GM12878 (cell line): ENCODE data around the gene SIX5. TPM values are rescaled to one million over a fixed set of nuclear protein-coding genes. Genes with fewer than 3 reads are reported as not detected.

Experiments
- ATF3 ChIP-seq: IDR thresholded peaks from 2 replicates; pipeline ENCODE4 v1.6.1; 2011; ENCODE audit warnings: low read depth, mild to moderate bottlenecking, low read length, moderate library complexity, borderline replicate concordance; ENCODE audit errors: extremely low read depth
- BHLHE40 ChIP-seq, 2 experiments: fragments of 450-650 bp in 1 of 2; IDR thresholded peaks; 2 replicates each; pipeline ENCODE4 v1.6.1; 2011 to 2017; ENCODE audit warnings: low read depth in 2 of 2, borderline replicate concordance in 1 of 2, improper control_type of control experiment in 1 of 2, low read length in 1 of 2, mild to moderate bottlenecking in 1 of 2
- E2F4 ChIP-seq: IDR thresholded peaks from 2 replicates; pipeline ENCODE4 v1.6.1; 2012; ENCODE audit warnings: low read depth, low read length, improper control_type of control experiment
- MLLT1 ChIP-seq: fragments of 450-650 bp; IDR thresholded peaks from 2 replicates; pipeline ENCODE4 v1.6.1; 2016; ENCODE audit warnings: mild to moderate bottlenecking
- MXI1 ChIP-seq: fragments of 150-350 bp; IDR thresholded peaks from 2 replicates; pipeline ENCODE4 v1.6.1; 2011; ENCODE audit warnings: low read depth, mild to moderate bottlenecking, inconsistent platforms, low read length, improper control_type of control experiment
- PRDM15 ChIP-seq: fragments of 450-650 bp; formaldehyde crosslinking; IDR thresholded peaks from 2 replicates; pipeline ENCODE4 v1.4.0; 2020; ENCODE audit warnings: mild to moderate bottlenecking, moderate library complexity
- RAD21 ChIP-seq: IDR thresholded peaks from 2 replicates; pipeline ENCODE4 v1.6.1; 2011; ENCODE audit warnings: mild to moderate bottlenecking, low read depth, low read length, moderate library complexity; ENCODE audit not compliant: insufficient read depth
- RCOR1 ChIP-seq: conservative IDR thresholded peaks from 2 replicates; pipeline ENCODE4 v1.6.1; 2012; ENCODE audit warnings: low read depth, low read length, improper control_type of control experiment
- SP1 ChIP-seq: IDR thresholded peaks from one replicate; pipeline ENCODE4 v1.6.1; 2011; ENCODE audit warnings: low read depth, low read length
- polyA plus RNA-seq, 11 experiments: library from polyadenylated mRNA; depleted of rRNA in 4 of 11; unstranded in 6 of 11; stranded (reverse) in 5 of 11; fragments of >200 nt; fragmentation: Nextera tagmentation in 4 of 11; fragmentation: Illumina TruSeq in 1 of 11; extraction: Ambion mirVana in 4 of 11; extraction: Trizol in 1 of 11; gene quantifications; 1 replicate in 1 of 11; 2 replicates in 10 of 11; pipeline versions ENCODE4 v1.2.1 to v1.2.3, GENCODE V29; 2011 to 2016; ENCODE audit warnings: inconsistent platforms in 2 of 11, missing spikeins in 2 of 11, low read depth in 1 of 11
- total RNA-seq, 4 experiments: library from RNA; depleted of rRNA in 3 of 4; stranded (reverse); fragments of >200 nt in 3 of 4; fragmentation: Illumina TruSeq in 1 of 4; extraction: Trizol in 1 of 4; gene quantifications; 2 replicates each; pipeline versions ENCODE4 v1.2.1 to v1.2.3, GENCODE V29; 2013 to 2021

Gene SIX5
- total and polyA plus RNA-seq, 10 of the 15 experiments (the other 5 are each of a cell fraction or from before 2014, with no cell fraction given), result 1.9 to 10.5 (median 3.0) TPM; not detected in 2

GRCh38 chr19:45817010-45817724 lies 48.1 kb upstream of the SIX5 start (continued):
- TF ChIP-seq PRDM15 (CRISPR knock-in tag), result no peak
- peak; percentile 83 to 86 for TF ChIP-seq BHLHE40 (IDR thresholded peaks at IDR 0.05; ENCODE audit: borderline replicate concordance in 1 of 2, low read depth in 2 of 2, low read length in 1 of 2)
- TF ChIP-seq ATF3, result peak; percentile 89; the same call in 1 of the 2 replicates
- TF ChIP-seq MXI1, result peak; percentile 77; the same call in 1 of the 2 replicates
- TF ChIP-seq E2F4, result 0 out of 2 replicates have a peak, but pooled peaks have one; percentile 24
- TF ChIP-seq RAD21, result peak; percentile 70
- TF ChIP-seq RCOR1, result 0 out of 2 replicates have a peak, but pooled peaks have one; percentile 78
- TF ChIP-seq SP1, result peak; percentile 31
- peak; percentile 67; the same call in 1 of the 2 replicates for TF ChIP-seq MLLT1
